Endothelial cell of umbilical vein (primary cell): Measurements from ENCODE around the gene PCDHB6.

Source experiments
- POLR2A ChIP-seq: IDR thresholded peaks from 2 replicates; pipeline ENCODE4 v1.6.1; 2012; ENCODE audit warnings: low read depth, mild to moderate bottlenecking, control low read depth, low read length
- POLR2AphosphoS5 ChIP-seq: IDR thresholded peaks from 2 replicates; pipeline ENCODE4 v1.6.1; 2012; ENCODE audit warnings: low read depth, mild to moderate bottlenecking, control low read depth, low read length, moderate library complexity; ENCODE audit not compliant: insufficient read depth

- TF ChIP-seq POLR2A (no peak), POLR2AphosphoS5 (no peak)
These were observed 22.7 kb downstream of the PCDHB6 start, which contains the start of gene PCDHB7 for GRCh38 chr5:141172381-141173204.
